ENCODE results near the gene CXCR6. TPM values are rescaled to one million over a fixed set of nuclear protein-coding genes. Genes with fewer than 3 reads are reported as not detected.
A peak's percentile ranks its signal among the peaks of the same experiment; 100 is the strongest.

Gene CXCR6
- total RNA-seq, 4 donors from 2014 or later = 0.29 to 0.51 TPM; not detected in 2

GRCh38 chr3:45923755-45924154 is 19.5 kb upstream of the CXCR6 start:
- Histone ChIP-seq H3K9me3 (no peaks in the 10 kb centered on the region), H3K4me3 (no peak overlapping the region), H3K27ac (peak overlapping the region in 2 of 4 donors; percentile 5 to 26), H3K27me3 (no peaks in the 10 kb centered on the region), H3K4me1 (no peaks in the 10 kb centered on the region), H3K36me3 (peaks cover 0 to 70% of the 10 kb centered on the region in 2 donors)
- intact Hi-C loops (cut with DNase I; ENCODE audit: low total_unique reads) (no loop called here), in situ Hi-C loops (cut with MboI; ENCODE audit: low sequenced_read_pairs in 4 of 4) (loop anchor here in 3 of 4 donors (25.0 kb wide), 1 partner anchor 161 kb away; no protein-coding TSS in a partner anchor)
- no peak for ATAC-seq
- TF ChIP-seq CTCF (IDR thresholded peaks at IDR 0.05 in 4 of 5, conservative IDR thresholded peaks at IDR 0.05 in 1 of 5) (no peak), POLR2A (IDR thresholded peaks at IDR 0.05) (no peak)
- no peak for DNase-seq

GRCh38 chr3:45927881-45928280 is 15.4 kb upstream of the CXCR6 start:
- Histone ChIP-seq H3K27me3 (no peaks in the 10 kb centered on the region), H3K27ac (no peak overlapping the region), H3K4me1 (no peaks in the 10 kb centered on the region), H3K36me3 (peaks cover 0 to 76% of the 10 kb centered on the region in 2 donors), H3K4me3 (no peak overlapping the region), H3K9me3 (no peaks in the 10 kb centered on the region)
- no peak for DNase-seq
- ATAC-seq = no peak
- intact Hi-C loops (cut with DNase I; ENCODE audit: low total_unique reads) = no loop called here
- no peak for TF ChIP-seq CTCF (IDR thresholded peaks at IDR 0.05 in 4 of 5, conservative IDR thresholded peaks at IDR 0.05 in 1 of 5)
- no peak for TF ChIP-seq POLR2A (IDR thresholded peaks at IDR 0.05)
- in situ Hi-C loops (cut with MboI; ENCODE audit: low sequenced_read_pairs in 4 of 4) = loop anchor here in 1 of 4 donors (25.0 kb wide), 1 partner anchor 434 kb away; the partner anchor contains the start of genes CCR2 and CCR5

DNA sequence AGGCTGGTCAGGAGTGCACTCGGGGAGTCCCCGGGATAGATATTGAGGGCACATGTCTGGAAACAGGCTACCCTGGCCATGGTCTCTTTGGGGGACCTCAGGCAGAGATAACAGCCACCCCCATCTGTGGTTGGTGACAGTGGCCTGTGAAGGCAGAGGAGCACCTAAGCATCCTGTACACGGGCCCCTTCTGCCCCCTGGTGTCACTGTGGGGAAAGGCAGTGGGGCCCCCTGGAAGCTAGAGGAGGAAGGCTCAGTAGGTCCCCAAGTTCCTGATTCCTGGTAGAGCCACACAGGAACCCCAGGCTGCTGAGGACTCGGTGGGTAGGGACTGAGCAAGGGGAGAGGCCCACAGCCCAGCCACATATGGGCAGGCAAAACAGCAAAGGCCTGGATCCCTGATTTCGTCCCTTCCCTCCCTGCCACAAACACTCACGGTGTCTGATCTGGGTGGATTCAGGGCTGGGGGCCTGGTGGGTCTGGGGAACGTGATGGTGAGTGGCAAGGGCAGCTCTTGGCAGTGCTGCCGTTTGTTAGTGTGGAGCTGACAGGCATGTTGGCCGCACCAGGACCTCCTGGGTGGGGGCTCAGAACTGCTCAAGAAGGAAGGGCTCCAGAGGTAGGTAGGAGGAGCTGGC is 14.1 kb upstream of the CXCR6 start:
- in situ Hi-C loops (cut with MboI; ENCODE audit: low sequenced_read_pairs in 4 of 4) (loop anchor here in 1 of 4 donors (25.0 kb wide), 1 partner anchor 433 kb away; the partner anchor contains the start of genes CCR2 and CCR5), intact Hi-C loops (cut with DNase I; ENCODE audit: low total_unique reads) (no loop called here)
- Histone ChIP-seq H3K27ac (no peak overlapping the region), H3K27me3 (no peaks in the 10 kb centered on the region), H3K4me3 (no peak overlapping the region), H3K36me3 (peaks cover 0 to 78% of the 10 kb centered on the region in 2 donors), H3K9me3 (no peaks in the 10 kb centered on the region), H3K4me1 (no peaks in the 10 kb centered on the region)
- ATAC-seq (peak in 1 of 2 donors; percentile 49), DNase-seq (no peak)
- TF ChIP-seq CTCF (IDR thresholded peaks at IDR 0.05 in 4 of 5, conservative IDR thresholded peaks at IDR 0.05 in 1 of 5) = peak; percentile 26 to 50 (median 42)
- no peak for TF ChIP-seq POLR2A (IDR thresholded peaks at IDR 0.05)

DNA sequence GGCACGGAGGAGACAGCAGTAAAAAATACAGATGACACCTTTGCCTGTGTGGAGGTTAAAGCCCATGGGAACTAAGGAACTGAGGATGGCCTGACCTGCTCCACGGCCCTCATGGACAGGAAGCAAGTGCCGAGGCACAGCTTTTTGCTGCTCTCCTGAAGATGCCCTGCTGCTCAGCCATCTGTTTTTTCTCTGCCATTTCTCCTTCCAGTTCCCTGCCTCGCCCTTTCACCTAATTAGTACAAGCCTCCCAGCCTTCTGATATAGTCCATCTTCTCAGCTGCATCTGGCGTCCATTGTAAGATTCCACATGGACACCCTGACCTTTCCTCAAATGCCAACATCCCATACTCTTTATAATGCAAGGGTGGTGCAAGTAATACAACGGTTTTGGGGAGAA is 11.8 kb upstream of the CXCR6 start:
- in situ Hi-C loops (cut with MboI; ENCODE audit: low sequenced_read_pairs in 4 of 4) = loop anchor here in 1 of 4 donors (25.0 kb wide), 1 partner anchor 431 kb away; the partner anchor contains the start of genes CCR2 and CCR5
- Histone ChIP-seq H3K4me3 (no peak overlapping the region), H3K9me3 (no peaks in the 10 kb centered on the region), H3K36me3 (peaks cover 0 to 89% of the 10 kb centered on the region in 2 donors), H3K27ac (no peak overlapping the region), H3K4me1 (no peaks in the 10 kb centered on the region), H3K27me3 (no peaks in the 10 kb centered on the region)
- ATAC-seq = no peak
- DNase-seq = no peak
- TF ChIP-seq CTCF (IDR thresholded peaks at IDR 0.05 in 4 of 5, conservative IDR thresholded peaks at IDR 0.05 in 1 of 5) (no peak), POLR2A (IDR thresholded peaks at IDR 0.05) (no peak)
- intact Hi-C loops (cut with DNase I; ENCODE audit: low total_unique reads) = no loop called here

Data from gastrocnemius medialis (tissue), 4 donors.